HG03520 (cell line): ENCODE results near the gene ZSWIM3.
A peak's percentile ranks its signal among the peaks of the same experiment; 100 is the strongest.

Source experiments
- ATAC-seq: cut with Tn5 transposase; IDR thresholded peaks from one replicate; pipeline ENCODE4 v1.9.1; 2021; ENCODE audit warnings: mild to moderate bottlenecking, moderate library complexity; ENCODE audit not compliant: unreplicated experiment

ZSWIM3 gene

DNA sequence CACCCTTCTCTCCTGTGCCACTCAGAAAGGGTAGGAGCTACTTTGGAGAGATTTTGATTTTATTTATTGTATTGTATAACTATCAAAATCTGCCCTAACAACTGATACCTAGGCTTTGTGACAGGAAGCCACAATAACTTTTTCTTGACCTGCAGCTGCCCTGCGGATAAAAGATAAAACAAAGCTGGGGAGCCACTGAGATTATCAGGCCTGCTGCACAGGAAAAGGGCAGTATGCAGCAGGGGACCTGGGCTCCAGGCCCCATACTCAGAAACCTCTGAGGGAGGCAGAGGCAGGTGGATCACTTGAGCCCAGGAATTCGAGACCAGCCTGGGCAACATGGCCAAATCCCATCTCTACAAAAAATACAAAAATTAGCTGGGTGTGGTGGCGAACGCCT is 24.8 kb upstream of the ZSWIM3 start:
- ATAC-seq = no peak

- no peak for ATAC-seq
Measured at GRCh38 chr20:45833030-45833882, 24.2 kb upstream of the ZSWIM3 start, which contains the start of gene SNX21. SNX21 (plus strand) TSS chr20:45833799; CDS start chr20:45833920, 121 bp downstream.

DNA sequence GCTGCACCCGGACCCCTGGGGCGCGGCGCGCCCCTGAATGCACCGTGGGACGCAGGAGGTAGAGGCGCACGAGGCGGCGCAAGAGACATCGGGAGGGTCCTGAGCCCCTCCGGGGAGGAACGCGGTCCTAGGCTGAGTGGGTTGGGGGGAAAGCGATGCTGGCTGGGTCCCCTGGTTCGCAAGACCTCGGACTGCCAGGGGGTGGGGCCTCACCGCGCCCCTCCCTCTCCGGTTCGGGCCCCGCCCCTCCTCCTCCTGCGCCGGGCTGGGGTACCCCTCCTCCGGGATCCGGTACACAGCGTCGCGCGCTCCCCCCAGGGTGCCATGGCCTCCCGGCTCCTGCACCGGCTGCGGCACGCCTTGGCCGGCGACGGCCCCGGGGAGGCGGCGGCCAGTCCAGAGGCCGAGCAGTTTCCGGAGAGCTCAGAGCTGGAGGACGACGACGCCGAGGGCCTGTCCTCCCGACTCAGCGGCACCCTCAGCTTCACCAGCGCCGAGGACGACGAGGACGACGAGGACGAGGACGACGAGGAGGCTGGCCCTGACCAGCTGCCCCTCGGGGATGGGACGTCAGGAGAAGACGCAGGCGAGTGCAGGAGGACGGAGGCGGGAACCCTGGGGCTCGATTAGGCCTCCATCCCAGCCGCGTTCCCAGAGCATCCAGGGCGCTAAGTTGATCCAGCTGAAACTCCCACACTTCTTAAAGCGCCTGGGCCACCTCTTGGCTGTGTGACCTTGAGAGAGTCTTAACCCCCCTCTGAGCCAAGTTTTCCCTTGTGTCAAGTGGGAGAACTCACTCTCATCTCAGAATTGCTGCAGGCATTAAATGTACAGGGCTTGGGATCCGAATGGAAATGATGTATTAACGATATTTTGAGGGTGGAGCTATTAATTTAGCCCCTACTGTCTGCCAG is 23.3 kb upstream of the ZSWIM3 start:
- ATAC-seq = no peak

- no peak for ATAC-seq
Measured at GRCh38 chr20:45834797-45835161, 22.6 kb upstream of the ZSWIM3 start.

GRCh38 chr20:45835329-45835765 is 22.1 kb upstream of the ZSWIM3 start:
- no peak for ATAC-seq

GRCh38 chr20:45835825-45836224 is 21.6 kb upstream of the ZSWIM3 start:
- no peak for ATAC-seq

DNA sequence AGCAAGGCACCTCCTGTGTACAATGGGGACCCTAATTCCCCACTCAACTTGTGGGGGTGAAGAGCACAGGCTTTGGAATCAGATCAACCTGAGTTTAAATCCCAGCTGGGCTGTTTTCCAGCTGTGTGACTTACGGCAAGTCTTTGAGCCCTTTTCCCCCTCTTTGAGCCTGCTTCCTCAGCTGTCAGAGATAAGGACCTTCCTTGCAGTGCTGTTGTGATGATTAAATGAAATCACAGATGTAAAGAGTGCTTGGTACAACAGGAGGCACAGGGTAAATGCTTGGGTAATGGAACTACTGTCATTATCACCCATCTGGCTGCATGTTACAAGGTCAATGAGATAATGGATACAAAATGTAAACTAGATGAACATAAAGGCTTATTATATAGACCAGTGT is 20.6 kb upstream of the ZSWIM3 start:
- no peak for ATAC-seq

GRCh38 chr20:45840700-45841198 is 16.7 kb upstream of the ZSWIM3 start:
- no peak for ATAC-seq

GRCh38 chr20:45841407-45842129 is 15.8 kb upstream of the ZSWIM3 start:
- ATAC-seq = no peak

GRCh38 chr20:45842169-45842812 is 15.1 kb upstream of the ZSWIM3 start:
- ATAC-seq = no peak

DNA sequence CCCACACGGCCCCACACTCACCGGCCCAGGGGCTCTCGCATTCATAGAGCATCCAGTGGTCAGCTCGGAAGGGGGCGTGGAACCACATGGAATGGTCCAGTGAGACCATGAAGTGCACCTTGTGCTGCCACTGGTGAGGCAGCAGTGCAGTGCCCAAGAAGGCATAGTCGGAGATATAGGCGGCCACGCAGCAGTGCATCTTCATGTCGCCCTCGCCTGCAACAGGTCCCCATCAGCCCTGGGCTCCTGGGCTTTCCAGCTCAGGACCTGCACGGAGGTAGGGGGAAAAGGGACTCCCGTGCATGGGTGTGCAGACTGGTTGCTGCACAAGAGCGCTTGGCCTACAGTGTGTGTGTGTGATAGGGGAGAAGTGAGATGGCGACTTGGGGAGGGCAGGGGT is 13.9 kb upstream of the ZSWIM3 start:
- no peak for ATAC-seq

- no peak for ATAC-seq
Measured at GRCh38 chr20:45845452-45845851, 12.0 kb upstream of the ZSWIM3 start.

GRCh38 chr20:45848421-45848820 is 9.0 kb upstream of the ZSWIM3 start:
- no peak for ATAC-seq

DNA sequence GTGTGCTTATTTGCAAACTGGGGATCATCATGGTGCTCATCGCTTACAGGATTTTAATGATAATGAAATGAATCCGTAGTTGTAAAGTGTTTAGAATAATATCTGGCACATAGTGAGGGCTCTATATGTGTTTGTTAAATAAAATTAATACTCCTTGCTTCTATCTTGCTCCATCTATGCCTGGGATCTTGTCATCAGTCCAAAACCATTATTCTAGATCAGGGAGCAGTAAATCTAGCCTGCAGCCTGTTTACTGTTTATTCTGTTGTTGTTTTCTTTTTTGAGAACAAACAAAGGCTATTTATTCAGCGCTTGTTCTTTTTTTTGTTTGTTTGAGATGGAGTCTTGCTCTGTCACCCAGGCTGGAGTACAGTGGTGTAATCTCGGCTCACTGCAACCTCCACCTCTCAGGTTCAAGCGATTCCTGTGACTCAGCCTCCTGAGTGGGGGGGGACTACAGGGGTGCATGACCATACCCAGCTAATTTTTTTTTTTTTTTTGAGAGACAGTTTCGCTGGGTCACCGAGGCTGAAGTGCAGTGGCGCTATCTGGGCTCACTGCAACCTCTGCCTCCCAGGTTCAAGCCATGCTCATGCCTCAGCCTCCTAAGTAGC is 8.3 kb upstream of the ZSWIM3 start:
- no peak for ATAC-seq

DNA sequence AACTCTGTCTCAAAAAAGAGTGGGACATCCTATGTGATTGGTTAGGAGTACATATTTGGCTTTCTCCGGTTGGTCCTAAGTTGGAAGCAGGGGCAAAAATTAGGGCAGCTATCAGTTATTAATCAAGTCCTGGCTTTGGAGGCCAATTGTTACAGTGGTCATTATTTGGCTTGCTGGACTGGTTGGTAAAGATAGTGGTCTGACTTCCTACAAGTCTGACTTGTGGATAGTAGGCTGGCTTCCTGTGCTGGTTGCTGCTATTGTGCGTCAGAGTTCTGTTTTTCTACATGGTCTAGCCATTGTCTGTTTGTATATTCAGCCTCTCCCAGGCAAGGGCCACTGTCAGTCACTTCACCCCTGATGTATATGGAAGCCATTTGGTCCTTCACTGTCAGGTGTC is 7.2 kb upstream of the ZSWIM3 start:
- ATAC-seq = no peak

GRCh38 chr20:45850926-45851325 is 6.5 kb upstream of the ZSWIM3 start:
- no peak for ATAC-seq

- ATAC-seq = no peak
Measured at GRCh38 chr20:45851501-45851900, 5.9 kb upstream of the ZSWIM3 start.

DNA sequence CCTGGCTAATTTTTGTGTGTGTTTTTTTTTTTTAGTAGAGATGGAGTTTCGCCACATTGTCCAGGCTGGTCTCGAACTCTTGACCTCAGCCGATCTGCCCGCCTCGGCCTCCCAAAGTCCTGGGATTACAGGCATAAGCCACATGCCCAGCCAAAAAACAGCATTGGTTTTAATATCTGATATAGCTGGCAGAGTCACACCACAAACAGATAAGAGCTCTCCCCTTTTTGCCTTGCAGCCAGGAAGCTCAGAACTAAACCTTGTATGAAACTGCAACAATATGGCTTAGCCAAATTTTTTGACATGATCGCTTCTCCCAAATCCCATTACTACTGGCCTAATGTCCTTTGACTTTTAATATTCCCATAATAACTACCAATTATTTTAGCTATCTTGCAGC is 5.1 kb upstream of the ZSWIM3 start:
- no peak for ATAC-seq

GRCh38 chr20:45853484-45853883 is 3.9 kb upstream of the ZSWIM3 start:
- no peak for ATAC-seq

GRCh38 chr20:45857882-45858216 is 435 bp downstream of the ZSWIM3 start:
- ATAC-seq = peak; percentile 9
